OCI-M2 (cell line): ENCODE measurements around the gene RAB20.
"Not testable (repeated sequence)": the region's sequence is repeated elsewhere in the genome, so short reads cannot be mapped to it uniquely, and the experiment has no call there.

Source experiments
- DNase-seq: peaks from one replicate; lab custom pipeline; 2025; ENCODE audit not compliant: unreplicated experiment; lab: John Stamatoyannopoulos, UW

Gene RAB20

DNA sequence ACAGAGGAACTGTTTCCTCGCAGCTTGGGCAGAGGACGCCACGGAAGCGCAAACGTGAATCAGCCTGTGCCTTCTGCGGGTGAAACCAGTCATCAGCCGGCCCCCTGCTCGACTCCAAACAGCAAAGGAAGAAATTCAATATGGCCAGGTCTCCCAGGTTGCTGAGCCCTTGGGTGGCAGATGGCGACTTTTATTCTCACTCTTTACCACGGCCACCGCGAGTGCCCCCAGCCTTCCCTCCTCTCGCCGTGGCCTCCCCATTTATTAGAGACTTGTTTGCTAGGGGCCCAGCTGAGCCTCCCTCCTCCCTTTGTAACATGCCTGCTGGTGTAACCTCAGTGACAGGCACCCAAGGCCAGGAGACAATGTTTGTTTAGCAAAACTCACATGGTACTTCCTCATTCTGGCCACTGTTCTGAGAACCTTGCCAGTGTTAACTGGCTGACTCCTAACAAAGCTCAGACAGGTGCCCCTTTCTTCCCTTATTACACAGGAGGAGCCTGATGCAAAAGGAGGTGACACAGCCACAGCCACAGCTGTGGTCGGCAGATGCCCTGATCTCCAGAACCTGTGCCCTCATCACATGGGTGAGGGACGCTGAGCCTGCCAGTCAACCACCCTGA lies 5.8 kb downstream of the RAB20 start:
- DNase-seq, result no peak

DNA sequence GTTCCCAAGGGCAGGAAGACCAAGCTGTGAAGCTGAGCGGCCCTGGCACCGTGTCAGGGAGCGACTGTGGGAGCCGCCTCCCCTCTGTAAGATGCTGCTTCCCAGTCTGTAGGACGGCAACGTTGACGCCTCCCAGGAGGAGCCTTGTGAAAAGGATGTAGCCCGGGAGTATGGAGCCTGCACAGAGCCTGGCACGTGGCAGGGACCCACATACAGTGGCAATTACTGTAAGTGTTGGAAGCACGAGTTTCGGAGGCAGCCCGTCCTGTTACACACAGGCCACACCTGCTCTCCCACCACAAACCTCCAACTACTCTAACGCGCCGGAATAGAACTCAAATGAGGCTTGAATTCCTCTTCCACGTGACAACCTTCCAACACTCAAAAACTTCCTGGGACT lies 6.6 kb downstream of the RAB20 start:
- DNase-seq, result no peak

GRCh38 chr13:110554227-110554836 lies 7.2 kb downstream of the RAB20 start:
- DNase-seq, result no peak

DNA sequence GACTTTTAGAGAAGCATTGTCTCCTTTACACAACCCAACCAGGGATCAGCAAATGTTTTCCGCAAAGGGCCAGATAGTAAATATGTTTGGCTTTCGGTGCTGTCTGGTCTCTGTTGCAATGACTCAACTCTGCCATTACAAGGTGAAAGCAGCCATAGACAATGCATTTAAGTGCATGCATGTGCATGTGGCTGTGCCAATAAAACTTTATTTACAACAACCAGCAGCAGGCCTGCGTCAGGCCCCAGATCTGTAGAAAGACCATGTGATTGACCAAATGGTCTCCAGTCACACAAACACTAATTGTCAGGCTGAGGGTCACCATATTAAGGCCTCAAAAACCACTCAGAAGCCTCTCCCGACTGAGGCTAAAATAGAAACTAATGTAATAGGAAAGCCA lies 8.1 kb downstream of the RAB20 start:
- no peak for DNase-seq

DNA sequence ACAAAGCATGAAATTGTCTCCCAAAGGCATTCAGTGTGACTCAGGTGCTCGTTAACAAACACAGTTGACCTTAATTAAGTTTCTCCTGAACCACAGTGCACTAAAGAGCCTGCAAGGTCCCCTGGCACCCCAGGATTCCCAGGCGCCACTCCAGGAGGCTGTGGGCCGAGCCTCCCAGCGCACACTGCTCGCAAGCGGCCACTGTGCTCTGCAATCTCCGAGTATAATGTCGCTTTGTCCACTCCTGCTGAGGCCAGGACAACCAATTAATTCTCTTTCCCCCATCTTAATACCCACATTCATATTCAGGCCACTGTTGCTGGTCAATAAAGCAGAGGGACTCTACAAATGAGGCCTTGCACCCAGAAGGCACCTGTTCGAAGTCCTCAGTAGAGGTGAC lies 8.8 kb downstream of the RAB20 start:
- no peak for DNase-seq

GRCh38 chr13:110551284-110551683 lies 10.2 kb downstream of the RAB20 start:
- DNase-seq, result no peak

DNA sequence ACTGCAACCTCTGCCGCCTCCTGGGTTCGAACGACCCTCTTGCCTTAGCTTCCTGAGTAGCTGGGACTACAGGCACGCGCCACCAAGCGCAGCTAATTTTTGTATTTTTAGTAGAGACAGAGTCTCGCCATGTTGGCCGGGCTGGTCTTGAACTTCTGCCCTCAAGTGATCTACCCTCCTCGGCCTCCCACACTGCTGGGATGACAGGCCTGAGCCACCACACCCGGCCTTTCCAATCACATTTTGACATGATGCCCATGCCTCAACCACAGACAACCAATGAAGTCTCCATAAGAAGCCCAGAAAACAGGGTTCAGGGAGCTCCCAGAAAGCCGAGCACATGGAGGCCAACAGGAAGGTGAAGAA lies 11.7 kb downstream of the RAB20 start:
- DNase-seq, result no peak

DNA sequence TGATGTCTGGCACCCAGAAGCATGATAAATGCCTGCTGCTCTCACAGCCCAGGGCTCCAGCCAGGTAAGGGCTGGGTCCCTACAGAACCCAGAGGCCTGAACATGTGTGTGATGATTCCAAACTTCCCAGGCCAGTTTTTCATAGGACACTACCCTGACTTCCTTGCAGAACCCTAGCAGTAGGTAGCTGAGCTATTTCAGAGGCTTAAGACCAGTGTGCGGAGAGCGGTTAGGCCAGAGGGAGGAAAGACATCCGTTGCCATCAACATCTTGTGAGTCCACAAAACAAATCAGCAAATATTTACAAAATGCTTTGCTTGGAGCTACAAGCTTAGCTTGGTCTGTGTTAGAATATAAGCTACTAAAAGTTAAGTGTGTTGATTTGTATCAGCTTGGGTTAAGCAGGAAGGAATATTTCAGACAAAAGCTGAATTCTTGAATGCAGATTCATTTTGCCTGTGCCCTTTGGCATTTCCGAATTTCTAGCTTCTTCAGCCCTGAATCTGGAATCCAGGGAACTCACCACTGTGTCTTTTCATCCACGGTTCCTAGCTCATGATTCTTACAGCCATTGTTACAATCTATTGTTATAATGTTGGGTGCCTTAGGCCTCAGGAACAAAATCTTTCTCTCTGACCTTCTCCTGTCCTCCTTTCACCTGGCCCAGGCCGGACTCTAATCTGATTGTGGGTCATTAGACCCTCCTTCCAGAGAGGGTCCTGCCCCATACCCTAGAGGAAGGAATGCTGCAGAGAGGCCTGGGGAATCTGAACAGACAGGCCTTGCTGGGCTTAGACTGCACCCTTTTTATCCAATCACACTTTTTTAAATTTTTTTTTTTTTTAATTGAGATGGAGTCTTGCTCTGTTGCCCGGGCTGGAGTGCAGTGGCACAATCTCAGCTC lies 12.4 kb downstream of the RAB20 start:
- no peak for DNase-seq

DNA sequence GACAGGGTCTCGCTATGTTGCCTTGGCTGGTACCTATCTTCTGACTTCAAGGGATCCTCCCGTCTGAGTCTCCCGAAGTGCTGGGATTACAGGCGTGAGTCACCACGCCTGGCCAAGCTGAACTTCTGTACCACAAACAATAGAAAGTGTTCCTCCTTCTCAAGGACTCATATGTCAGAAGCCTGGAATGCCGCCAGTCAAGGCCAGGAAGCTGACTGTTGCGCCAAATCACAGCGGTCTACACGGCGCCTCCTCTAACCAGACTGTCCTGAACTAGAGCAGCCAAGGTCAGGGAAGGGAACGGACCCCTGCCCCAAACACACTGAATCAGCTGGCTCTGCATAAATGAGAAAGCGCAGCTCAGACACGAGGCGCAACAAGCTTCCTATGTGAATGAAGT lies 14.6 kb downstream of the RAB20 start:
- no peak for DNase-seq

- no peak for DNase-seq
Observed at GRCh38 chr13:110546378-110546777, 15.1 kb downstream of the RAB20 start.

DNA sequence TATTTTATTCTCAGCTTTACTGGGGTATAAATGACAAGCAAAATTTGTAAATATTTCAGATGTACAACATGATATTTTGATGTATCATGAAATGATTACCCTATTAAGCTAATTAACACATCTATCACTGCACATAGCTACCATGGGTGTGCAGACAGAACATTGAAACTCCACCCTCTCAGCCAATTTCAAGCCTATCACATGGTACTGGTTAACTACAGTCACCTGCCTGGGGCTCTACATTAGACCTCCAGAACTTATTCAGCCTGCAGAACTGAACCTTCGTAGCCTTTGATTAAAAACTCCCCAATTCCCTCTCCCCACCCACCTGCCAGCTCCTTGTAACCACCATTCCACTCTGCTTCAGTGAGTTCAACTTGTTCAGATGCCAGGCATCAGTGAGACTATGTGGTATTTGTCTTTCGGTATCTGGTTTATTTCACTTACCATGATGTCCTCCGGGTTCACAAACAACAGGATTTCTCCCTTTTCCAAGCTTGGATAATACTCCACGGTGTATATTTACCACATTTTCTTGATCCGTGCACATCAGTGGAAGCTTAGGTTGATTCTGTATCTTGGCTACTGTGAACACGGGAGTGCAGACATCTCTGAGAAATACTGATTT lies 19.2 kb downstream of the RAB20 start:
- no peak for DNase-seq

- DNase-seq, result no peak
Observed at GRCh38 chr13:110541526-110541920, 20.0 kb downstream of the RAB20 start.

GRCh38 chr13:110540871-110541525 lies 20.5 kb downstream of the RAB20 start:
- DNase-seq, result no peak

- no peak for DNase-seq
Observed at GRCh38 chr13:110539894-110540293, 21.6 kb downstream of the RAB20 start.

DNA sequence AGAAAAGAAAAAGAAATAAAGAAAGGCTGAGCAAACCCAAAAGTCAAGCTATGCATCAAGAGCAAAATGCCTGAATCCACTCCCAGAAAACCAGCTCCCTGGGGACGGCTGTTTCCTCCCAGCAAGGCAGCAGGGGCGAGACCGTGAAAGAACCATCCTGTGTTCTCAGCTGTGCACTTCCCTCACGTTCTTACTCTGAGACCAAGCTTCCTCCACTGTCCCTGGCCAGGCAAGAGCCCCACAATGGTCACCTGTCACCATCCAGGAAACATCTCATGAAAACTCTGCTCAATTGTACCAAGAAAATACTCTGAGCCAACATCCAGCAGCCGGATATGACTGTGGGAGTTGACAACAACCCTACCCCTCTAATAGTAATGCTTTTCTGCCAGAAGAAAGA lies 22.9 kb downstream of the RAB20 start:
- DNase-seq, result no peak

DNA sequence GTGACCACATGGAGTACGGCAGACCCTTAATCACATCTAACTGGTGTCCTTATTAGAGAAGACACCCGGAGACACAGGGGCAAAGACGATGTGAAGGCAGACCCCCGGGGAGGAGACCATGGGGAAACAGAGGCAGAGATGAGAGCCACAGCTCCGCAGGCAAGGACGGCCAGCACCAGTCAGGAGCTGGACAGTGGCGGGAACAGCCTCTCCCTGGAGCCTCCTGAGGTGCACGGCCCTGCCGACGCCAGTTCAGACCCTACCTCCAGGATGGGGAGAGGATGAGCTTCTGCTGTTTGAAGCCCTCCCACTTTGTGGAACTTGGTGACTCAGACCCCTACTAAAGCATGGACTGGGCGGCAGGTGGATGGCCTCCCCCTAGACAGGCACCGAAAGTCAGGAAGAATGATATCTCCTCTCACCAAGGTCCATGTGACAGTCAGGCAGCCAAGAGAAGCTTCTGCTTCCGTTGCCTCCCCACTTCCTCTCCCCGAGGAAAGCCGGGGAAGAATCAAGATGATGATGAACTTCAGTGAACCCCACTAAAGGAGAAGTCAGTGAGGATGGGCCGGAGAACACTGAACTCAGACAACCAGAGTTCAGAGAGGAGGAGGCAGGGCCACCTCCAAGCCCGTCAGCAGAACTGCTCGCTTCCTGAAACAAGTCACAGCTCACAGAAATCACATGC lies 25.4 kb downstream of the RAB20 start:
- DNase-seq, result no peak

GRCh38 chr13:110535526-110535925 lies 26.0 kb downstream of the RAB20 start:
- DNase-seq, result no peak

DNA sequence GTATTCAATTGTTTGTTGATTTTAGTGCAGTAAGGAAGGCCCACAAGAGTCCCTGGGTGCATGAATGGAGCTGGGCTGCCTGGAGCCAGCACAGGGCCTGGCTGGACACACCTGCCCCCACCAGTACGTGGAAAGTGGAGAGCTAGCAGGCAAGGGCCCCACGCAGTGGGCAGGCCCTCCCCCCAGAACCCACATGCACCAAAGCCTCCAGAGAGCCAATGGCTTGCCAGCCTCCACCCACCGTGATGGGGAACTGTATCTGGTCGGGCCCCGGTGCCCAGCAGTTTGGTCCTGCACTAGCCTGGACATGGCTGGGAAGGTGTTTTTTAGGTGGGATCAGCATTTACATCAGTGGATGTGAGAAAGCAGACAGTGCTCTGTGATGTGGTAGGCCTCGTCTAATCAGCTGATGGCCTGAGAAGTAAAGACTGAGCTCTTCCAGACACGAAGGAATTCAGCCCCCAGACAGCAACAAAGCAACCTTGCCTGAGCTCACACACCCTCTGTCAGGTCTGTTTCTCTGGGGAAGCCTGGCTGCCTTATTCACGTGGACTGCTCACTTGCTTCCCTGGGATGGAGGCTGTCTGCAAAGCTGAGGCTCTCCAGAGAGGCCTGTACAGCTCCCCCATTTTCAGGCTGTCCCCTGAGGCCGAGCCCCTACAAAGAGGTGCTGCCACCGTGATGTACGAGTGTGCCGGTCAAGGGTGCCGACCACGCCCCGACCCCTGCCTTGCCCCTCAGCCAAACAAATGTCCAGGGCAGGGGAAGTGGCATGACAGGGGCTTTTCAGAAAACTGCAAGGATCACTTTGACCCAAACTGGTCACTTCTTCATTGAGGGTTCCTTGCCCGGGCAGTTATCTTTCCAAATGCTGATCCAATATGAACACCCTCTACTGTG lies 27.5 kb downstream of the RAB20 start:
- no peak for DNase-seq

- not testable (repeated sequence) for DNase-seq
Observed at GRCh38 chr13:110532258-110532657, 29.3 kb downstream of the RAB20 start.

GRCh38 chr13:110531671-110532083 lies 29.8 kb downstream of the RAB20 start:
- no peak for DNase-seq
